ENCODE measurements around the gene FKBP7.
A peak's percentile ranks its signal among the peaks of the same experiment; 100 is the strongest.
"Not testable (repeated sequence)": the region's sequence is repeated elsewhere in the genome, so short reads cannot be mapped to it uniquely, and the experiment has no call there.

The FKBP7 gene

DNA sequence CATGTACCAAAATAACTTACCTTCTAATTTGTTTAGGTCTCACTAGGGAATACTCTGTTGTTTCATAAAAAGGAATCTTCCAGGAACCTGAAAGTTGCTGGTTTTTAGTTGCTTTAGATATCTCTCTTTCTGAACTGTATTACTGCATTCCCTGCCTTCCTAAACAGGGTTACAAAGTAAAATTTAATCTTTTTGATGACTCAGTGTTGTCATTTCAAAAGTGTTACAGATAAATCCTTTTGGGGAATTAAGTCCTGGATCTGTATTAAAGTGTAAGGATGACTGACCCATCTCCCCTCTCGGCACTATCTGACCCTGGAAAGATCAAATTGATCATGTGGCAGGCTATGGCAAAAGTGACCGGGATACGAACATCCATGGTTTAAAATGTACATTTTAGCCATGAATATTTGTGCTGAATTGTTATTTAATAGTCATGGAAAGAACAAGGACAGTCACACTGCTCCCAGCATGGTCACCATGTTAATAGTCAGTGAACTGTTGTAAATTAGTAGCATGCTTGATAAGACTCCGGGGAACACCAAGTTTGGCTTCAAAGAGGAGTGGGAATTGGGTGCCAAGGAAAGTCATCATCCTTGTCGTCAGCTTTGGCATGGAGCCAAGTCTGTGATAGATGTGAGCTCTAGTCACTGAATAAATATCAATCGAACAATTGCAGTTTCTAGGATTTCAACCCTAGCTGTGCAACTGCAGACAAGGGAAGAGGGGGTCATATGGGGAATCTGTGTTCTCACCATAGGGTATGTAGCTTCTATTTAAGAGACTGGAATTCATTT lies 6.0 kb upstream of the FKBP7 start:
- no peak for DNase-seq

DNA sequence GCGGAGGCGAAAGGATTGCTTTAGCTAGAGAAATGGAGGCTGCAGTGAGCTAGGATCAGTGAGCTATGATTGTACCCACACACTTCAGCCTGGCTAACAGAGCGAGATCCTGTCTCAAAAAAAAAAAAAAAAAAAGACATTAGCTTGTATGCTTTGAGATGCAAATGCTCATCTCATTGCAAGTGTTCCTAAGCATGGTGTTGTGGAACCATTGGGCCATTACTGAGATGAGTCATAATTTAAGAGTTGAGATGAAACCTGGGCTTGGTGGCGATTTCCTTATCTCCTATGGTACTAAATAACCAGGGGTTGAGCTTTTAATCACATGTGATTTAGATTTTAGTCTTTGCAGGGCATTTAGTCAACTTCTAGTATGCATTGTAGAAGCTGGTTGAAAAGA lies 4.0 kb upstream of the FKBP7 start:
- DNase-seq = no peak

DNA sequence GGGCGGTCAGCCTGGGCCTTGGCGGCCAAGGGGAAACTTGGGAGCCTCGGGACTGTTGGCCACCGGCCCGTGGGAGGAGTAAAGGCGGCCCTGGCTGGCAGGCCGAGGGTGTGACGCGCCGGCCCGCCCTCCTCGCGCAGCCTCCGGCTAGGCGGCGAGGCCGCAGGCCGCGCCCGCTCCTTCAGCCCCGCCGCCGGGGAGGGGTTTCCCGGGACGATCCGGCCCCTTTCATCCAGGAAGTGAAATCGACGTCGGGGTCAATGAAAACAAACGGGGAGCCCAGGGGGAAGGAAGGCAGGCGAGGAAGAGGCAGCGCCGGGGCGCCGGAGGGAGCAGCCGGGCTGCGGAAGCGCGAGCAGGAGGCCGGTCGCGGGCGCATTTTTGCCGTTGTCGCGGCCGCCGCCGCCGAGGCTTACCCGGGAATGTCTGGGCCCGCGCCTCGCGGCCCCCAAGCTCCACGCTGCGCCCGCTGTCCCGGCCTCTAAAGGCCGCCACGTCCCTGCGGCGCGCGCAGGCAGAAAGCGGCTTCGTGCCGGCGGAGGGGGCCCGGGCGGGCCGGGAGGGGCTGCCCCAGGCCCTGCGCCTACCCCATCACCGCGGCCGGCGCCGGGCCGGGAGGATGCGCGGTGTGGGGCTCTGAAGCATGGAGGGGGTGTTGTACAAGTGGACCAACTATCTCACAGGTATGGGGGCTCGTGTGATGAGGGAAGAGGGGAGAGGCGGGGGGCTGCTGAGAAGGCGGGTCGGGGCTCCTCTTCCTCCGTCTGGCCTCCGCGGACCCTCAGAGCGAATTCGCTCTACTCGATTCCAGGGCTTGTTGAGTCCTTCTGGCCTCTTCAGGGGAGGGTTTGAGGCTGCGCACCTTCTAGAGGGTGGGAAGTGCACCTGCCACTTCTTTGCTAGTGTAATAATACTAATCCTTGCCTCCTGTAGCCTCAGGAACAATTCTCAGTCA lies 2.1 kb upstream of the FKBP7 start, which contains the start of gene PLEKHA3:
PLEKHA3 (plus strand) TSS at position 231 of the 955 bp plus-strand sequence; CDS start at position 644, 413 bp downstream.
- peak; percentile 64 for DNase-seq

DNA sequence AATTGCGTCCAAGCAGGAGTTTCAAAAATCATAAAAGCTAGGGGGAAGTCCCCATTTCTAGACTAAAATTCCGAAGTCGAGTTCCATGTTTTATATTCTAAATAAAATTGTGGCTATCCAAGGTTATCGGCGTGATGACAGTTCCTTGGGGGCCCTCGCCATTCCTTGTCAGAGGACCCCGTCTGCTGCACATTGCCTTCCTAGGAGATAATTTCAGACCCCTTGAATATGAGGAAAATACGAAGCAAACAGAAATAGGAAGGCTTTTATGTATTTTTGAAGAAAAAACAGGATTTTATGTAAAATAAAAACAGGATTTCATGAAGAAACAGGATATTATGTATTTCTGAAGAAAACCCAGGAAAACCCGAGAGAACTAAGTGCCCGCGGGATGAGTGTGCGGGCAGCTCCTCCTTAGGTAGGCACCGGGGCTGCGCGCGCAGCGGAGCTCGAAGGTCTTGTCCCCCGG lies 1.4 kb upstream of the FKBP7 start:
- no peak for DNase-seq

DNA sequence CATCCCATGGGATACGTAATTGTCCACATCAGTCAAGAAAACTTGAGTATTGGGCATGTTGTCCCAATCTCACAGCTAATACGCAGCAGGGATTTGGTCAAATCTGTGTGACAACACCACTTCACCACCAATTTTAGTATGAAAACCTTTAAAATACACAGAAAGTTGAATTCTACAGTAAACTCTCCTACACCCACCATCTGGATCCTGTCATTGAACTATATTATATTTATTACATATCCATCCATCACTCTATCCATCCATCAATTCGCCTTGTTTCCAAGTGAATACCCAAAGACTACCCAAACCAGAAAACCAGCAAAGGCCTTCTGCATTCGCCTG lies 846 bp upstream of the FKBP7 start:
- no peak for DNase-seq

DNA sequence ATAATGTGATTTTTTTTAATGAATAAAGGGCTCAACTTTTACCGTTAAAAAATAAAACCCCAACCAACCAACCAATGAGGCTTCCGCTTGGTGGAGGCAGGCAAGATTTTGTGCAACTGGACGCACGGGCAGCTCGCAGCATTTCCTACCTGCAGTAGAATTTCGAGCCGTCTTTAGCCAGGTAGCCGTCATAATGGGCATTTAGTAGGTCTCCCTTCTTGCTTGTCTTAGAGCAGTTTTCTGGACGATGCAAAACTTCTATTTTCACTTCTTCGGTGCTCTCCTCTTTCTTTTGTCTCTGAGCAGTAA lies 316 bp downstream of the FKBP7 start:
- DNase-seq = no peak

DNA sequence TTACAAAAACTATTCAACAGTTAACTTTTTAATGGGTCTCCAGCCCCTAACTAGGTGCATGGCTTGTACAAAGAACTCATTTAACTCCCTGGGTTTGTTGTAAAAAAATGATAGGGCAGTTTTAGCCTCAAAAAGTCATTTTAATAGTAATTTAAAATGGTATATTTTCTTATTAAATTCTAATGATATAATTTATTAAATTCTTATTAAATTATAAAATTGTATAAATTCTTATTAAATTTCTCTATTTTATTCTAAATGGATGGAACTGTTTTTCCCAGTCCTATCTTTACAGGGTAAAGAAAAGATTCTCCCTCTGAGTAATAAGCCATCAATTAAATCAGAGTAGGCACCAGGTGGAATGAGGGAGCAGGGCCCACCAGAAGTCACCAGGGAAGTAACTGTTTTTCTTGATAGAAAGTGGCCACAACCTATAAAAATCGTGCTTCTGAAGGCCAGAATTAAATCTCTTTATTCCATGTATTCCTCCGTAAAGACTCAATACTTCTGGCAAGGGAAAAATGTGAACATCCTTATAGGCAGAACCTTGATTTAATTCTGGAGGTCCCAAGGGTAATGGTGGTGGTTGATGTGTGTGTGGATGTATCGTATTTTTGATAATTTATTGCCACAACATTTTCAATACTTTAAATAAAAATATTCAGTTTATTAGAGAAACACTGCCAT lies 814 bp downstream of the FKBP7 start:
- no peak for DNase-seq

DNA sequence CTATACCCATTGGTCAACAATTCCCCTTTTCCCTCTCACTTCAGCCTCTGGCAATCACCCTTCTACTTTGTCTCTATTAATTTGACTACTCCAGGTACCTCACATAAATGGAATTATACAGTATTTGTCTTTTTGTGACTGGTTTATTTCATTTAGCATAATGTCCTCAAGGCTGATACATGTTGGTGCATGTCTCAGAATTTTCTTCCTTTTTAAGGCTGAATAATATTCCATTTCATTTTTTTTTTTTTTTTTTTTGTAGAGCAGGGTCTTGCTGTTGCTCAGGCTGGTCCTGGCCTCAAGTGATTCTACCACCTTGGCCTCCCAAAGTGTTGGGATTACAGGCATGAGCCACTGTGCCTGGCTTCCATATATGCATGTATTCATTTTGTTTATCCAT lies 1.9 kb downstream of the FKBP7 start:
- DNase-seq = no peak

DNA sequence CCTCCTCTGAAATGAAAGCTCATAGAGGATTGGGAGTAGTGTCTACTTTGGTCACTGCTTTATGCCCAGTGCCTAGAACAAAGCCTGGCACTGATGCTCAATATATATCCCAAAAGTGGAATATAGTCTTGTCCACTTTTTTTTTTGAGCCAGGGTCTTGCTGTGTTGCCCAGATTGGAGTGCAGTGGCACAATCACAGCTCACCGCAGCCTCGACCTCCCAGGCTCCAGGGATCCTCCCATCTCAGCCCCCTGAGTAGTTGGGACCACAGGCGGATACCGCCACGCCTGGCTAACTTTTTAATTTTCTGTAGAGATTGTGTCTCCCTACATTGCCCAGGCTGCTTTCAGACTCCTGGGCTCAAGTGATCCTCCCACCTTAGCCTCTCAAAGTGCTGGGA lies 3.8 kb downstream of the FKBP7 start:
- DNase-seq = no peak

DNA sequence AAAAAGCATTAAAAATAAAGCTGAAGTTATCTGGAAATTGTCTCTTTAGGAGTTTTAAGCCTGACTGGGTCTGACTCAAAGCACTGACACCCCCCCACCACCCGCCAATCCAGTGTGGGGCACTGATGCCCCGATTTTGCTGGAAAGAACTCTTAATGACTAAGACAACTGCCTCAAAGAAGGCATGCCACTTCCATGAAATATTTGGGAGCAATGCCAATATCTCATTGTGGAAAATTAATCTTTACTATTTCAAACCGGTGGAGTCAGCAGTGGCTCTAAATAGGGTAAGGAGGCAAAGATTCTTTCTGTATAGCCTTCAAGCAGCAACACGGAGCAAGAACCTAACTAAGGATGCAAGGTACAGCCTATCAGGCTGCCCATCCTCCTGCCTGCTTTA lies 4.5 kb downstream of the FKBP7 start:
- DNase-seq = no peak

DNA sequence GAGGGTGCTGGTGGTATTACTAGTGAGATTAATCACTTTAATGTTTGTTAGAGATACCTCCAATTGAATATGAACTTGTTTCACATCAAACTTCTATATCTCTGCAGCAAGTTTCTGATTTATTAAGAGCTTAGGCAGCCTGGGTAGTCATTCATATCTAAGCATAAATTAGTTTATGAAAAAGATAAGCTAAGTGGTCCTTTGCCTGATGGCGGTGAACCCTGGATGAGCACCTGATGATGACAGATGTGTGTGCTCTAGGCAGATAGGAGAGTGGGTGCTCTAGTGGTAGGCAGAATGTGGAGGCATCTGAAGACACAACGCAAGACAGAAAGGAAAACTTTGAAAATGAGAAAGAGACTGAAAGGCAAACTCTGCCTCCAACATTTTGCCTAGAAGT lies 5.0 kb downstream of the FKBP7 start:
- no peak for DNase-seq

DNA sequence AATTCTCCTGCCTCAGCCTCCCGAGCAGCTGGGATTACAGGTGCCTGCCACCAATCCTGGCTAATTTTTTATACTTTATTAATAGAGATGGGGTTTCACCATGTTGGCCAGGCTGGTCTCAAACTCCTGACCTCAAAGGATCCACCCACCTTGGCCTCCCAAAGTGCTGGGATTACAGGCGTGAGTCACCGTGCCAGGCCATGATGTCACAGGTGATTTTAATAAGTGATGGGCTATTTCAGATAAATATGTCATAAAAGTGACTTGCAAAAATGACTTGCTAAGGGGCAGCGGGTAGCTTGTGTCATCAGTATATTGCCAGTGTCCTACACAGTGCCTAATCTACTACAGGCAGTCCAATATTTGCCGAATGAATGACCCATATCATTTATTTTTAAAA lies 7.1 kb downstream of the FKBP7 start:
- DNase-seq = not testable (repeated sequence)

DNA sequence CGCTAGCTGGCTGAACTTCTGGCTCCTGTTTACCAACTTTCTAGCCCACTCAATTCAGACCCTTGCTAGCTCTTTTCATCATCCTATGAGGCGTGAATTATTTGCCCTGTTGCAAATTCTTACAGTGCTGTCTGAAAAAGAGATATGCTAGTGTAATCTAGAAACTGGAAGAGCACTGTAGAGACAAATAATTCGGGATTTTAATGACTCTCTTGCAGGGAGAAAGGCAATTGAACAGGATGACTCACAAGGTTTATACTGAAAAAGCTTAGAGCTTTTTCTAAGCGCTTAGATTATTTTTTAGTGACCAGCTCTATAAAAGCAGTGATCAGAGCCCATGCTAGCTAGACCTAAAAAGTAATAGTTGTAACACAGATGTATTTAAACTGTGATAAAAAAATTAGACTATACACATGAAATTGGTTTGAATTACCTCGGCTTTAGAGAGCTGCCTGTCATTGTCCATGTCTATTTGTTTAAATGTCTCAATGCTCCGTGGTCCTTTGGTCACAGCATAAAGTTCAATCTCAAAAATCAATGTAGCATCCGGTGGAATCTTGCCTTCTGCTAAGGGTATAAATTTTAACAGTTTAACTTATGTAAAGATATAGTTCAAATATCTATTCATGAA lies 9.1 kb downstream of the FKBP7 start:
- DNase-seq = no peak

DNA sequence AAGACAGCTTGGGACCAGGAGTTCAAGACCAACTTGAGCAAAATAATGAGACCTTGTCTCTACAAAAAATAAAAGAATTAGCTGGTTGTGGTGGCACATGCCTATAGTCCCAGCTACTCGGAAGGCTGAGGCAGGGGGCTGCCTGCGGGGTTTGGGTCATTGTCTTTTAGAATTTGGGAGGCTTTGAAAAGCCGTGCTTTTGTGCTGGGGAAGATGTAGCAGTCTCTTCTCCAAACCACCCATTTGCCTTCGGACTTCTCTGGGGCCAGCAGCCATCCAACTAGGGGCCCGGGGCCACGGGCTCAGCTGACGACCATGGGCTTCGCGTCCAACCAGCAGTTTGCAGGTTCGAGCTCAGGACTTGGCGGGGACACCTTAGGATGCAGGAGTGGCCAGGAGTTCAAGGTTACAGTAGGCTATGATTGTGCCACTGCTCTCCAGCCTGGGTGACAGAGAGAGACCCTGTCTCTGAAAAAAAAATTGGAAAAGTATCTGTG lies 21.0 kb downstream of the FKBP7 start:
- DNase-seq = no peak

DNA sequence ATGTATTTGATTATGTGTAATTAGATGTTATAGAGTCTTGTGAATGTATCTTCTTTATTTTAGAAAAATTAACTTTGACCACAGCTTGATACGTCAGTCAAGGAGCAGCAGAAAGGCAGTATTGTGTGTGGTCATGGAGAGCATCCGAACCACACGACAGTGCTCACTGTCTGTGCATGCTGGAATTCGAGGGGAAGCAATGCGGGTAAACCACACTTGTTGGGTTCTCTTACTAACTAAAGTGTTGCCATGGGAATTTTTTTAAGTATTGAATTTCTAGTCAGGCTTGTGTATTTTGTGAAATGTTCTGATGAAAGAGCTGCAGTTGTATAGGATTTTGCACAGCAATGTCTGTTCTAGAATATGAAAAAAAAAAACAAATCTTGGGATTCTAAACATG lies 22.5 kb downstream of the FKBP7 start:
- no peak for DNase-seq

DNA sequence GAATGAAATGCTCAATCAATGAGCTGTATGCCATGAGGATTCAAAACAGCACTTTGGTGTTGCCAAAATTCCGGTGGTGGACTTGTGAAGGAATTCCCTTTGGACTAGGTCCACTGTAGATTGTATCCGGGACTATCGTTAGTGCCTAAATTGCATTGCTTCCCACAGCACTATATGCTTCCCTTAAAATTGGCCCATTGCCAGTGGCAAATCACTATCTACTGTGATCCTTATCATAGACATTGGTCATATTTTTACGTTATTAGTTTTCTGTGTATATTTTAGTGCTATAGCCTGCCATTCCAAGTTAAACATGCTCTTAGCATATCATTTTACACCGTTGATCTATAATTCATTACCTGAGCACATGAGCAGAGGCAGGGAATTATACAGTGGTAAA lies 25.5 kb downstream of the FKBP7 start:
- no peak for DNase-seq

DNA sequence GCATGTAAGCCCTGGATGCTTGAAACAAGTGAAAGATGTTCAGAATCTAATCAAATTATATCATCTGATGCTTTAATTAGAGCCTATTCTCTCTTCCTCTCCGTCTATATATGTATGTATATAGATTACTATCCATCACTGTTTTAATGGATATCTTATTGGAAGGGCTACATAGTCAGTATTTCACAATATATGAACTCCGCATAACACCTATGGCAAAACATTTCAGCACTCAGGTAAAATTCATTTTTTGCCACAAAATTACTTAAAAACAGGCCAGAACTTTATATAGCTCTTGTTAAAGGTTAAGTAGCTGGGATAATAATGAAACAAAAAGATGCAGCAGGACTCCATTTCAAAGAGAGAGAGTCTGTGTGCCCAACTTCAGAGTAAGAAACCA lies 26.1 kb downstream of the FKBP7 start:
- DNase-seq = no peak

DNA sequence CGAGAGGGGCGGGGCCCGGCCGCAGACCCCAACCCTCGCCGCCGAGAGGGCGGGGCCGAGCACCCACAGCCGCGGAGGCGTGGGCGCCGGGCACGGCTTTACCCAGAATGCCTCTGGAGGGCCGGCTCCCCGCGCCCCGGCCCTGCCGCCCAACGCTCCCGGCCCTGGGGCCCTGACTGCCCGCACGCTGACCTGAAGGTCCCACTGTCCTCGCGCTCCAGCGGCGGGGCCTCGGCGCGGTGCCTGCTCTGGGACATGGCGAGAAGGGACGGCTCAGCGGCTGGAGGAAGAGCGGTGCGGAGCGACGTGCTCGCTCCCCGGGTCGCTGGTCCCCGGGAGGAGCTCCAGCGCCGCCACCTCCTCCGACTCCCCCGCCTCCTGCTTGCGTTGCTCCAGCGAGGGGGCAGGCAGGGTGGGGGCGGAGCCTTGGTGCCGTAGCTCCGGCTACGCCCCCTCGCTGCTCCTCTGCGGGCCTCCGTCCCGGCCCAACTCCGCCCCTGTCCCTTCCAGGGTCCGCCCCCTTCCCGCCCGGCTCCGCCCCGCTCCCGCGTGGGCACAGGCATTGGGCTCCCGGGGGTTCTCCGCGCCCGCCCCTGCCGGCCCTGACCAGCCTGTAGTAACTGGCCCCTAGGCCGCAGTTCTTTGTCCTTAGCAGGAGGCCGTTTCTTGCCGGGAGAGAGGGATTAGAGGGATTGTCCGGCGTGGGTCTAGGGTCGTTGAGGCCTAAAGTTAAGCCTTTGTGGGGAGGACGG lies 27.4 kb downstream of the FKBP7 start, which contains the start of the genes PJVK and PRKRA:
PJVK (plus strand) TSS at position 605 of the 752 bp plus-strand sequence. CDS start 2,032 bp downstream, outside the sequence.
PRKRA (minus strand) TSS at position 402 of the 752 bp plus-strand sequence; CDS start at position 257, 145 bp downstream.
- peak; percentile 94 for DNase-seq

DNA sequence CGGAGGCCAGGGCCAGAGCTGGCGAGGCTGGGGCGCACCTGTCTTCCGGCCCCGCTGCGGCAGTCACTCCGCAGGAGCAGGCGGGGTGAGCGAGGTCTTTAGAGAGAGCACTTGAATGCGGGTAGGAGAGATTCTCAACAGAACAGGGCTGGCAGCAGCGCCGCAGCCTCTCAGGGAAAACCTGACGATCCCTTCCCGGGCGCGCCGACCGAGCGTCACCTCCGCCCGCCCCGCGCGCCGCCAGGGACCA lies 28.0 kb downstream of the FKBP7 start:
- DNase-seq = peak; percentile 69

DNA sequence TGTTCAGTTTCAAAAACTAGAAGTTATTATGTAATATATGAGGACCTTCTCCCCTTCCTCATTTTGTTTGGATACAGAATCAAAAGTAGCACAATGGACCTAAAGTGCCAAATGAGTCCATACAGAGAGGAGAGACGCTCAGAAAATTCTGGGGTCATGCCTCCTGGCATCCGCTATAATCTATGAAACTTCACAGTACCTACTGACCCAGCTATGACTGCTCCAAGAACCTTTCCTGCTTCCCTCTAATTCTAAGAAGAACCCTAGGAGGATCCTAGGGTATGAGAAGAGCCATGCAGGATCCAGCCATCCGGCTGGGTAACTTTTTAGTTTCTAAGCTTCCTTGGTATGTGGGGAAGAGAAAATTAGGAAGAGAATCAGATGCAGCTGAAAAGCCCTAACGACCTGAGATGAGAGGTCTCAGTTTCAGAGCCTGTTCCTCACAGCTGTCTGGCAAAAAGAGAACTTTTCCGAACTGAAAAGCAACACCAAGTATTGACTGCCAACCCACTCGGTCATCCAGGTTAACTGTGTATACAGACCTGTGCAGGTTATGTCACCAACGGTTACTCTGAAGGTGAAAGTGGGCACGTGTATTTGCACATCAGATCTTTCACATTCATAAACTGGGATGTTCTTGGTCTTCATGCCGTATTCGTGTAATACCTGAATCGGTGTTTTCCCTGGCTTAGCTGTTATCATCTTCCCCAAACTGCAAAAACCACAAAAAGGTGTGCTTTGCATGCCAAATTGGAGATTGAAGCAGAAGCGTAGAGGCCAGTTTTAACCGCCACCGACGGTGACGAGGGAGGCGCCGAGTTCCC lies 28.5 kb downstream of the FKBP7 start:
- no peak for DNase-seq

All from activated gamma-delta T cell treated with Interleukin-2 at 50 U/mL for 16 hours (primary cell).